Measurements from ENCODE around the gene ZFP69.

The ZFP69 gene

DNA sequence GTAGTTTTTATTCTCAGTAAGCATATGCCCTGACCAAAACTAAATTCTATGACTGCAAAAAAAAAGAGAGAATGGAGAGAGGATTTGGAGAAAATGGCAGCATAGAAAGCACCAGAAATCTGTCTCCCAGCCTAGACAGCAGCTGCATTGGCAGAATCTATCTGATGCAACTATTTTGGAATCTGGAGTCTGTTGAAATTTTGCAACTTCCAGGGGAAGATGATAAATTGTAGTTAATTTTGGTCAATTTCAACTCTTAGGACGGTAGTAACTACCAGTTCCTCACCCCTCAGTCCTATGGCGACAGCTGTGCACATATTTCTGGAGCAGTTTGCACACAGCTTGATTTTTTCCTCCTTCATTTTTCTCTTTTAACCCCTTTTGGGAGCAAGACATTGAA lies 42.4 kb downstream of the ZFP69 start:
- Histone ChIP-seq H3K4me3 (ENCODE audit: low read length) (no peak overlapping the region), H3K27ac (ENCODE audit: low read length) (no peak overlapping the region), H3K27me3 (ENCODE audit: insufficient read depth, low read length) (no peaks in the 10 kb centered on the region), H3K36me3 (ENCODE audit: insufficient read depth, low read depth, low read length) (peaks cover 14% of the 10 kb centered on the region; the same call in 1 of the 2 replicates), H3K9ac (ENCODE audit: low read depth, low read length) (no peak overlapping the region), H3K9me3 (ENCODE audit: insufficient read depth, low read depth, low read length) (peaks cover 69% of the 10 kb centered on the region), H3K4me1 (ENCODE audit: insufficient read depth, low read length) (no peaks in the 10 kb centered on the region)

GRCh38 chr1:40530735-40531380 lies 53.8 kb downstream of the ZFP69 start:
- no peaks in the 10 kb centered on the region for H3K4me1 ChIP-seq (ENCODE audit: insufficient read depth, low read length)
- H3K9ac ChIP-seq (ENCODE audit: low read depth, low read length) = peak overlapping the region; percentile 86; the same call in 1 of the 2 replicates
- peak overlapping the region; percentile 54 for H3K27ac ChIP-seq (ENCODE audit: low read length)
- peak overlapping the region; percentile 81 for H3K4me3 ChIP-seq (ENCODE audit: low read length)
- H3K9me3 ChIP-seq (ENCODE audit: insufficient read depth, low read depth, low read length) = peaks cover 4% of the 10 kb centered on the region
- H3K36me3 ChIP-seq (ENCODE audit: insufficient read depth, low read depth, low read length) = 0 out of 2 replicates have a peak, but pooled peaks cover 4% of the 10 kb centered on the region
- no peaks in the 10 kb centered on the region for H3K27me3 ChIP-seq (ENCODE audit: insufficient read depth, low read length)

DNA sequence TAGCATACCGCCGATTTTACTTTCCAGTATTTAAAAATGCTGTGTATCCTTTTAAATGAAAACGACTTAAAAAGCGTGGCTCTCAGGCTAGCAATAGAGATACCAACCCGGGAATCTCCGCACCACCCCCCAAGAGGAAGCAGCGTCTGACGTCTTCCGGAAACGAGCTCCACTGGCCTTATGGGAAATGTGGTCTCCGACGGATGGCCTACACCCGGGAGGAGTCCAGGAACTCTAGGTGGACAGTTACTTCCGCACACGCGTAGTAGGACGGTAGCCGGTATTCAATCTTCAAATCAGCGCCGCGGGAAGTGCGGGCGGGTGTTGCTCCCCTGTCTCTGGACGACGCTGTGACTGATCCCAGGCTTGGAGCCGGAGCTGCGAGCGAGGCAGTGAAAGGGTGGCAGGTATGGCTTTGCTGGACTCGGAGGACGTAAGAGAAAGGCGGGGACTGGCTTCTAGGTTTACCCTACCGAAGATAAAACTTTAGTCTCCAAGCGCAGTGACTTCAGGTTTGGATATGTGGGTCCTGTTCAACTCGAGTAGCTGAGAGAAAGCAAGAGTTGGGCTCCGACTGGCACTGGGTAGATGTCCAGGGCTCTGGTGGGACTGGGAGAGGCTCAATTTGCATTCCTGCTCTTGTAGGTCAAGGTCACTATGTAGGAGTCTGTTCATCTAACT lies 54.4 kb downstream of the ZFP69 start, which contains the start of gene ZNF684:
Gene ZNF684, plus strand, starts transcription at position 257 of the 681 bp plus-strand sequence. CDS start 1,530 bp downstream, outside the sequence.
- no peaks in the 10 kb centered on the region for H3K4me1 ChIP-seq (ENCODE audit: insufficient read depth, low read length)
- H3K9ac ChIP-seq (ENCODE audit: low read depth, low read length) = peak within 1 kb of the TSS; percentile 86
- peak within 1 kb of the TSS; percentile 54 for H3K27ac ChIP-seq (ENCODE audit: low read length)
- no peaks in the 10 kb centered on the region for H3K27me3 ChIP-seq (ENCODE audit: insufficient read depth, low read length)
- H3K36me3 ChIP-seq (ENCODE audit: insufficient read depth, low read depth, low read length) = 0 out of 2 replicates have a peak, but pooled peaks cover 4% of the 10 kb centered on the region
- H3K4me3 ChIP-seq (ENCODE audit: low read length) = peak within 1 kb of the TSS; percentile 81
- H3K9me3 ChIP-seq (ENCODE audit: insufficient read depth, low read depth, low read length) = no peaks in the 10 kb centered on the region

- peak overlapping the region; percentile 29 for H3K27ac ChIP-seq (ENCODE audit: low read length)
These were observed 54.9 kb downstream of the ZFP69 start for GRCh38 chr1:40532062-40532389.

DNA sequence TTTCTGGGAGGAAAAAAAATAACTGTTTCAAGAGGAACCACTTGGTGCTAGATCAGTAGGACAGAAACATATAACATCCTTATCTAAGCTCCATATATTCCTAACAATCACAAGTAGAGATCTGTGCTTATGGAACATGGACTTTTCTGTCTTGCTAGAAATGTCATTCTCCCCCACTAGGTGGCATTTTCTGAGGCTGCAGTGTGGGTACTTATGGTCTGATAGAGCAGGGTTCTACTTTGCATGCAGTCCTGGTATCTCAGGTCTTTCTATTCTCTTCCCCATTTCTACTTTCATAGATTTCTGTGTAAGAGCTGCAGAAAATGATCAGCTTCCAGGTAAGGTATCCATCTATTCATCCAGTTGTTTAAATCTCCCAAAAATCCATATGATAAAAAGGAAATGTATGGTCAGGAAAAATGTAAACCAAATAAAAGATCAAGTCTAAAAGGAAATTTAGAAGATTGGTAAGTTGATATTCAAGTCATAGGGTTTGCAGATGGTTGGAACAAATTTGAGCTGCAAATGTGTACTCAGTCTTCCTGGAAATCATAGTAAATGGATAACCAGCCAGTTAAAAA lies 55.8 kb downstream of the ZFP69 start:
- no peak overlapping the region for H3K4me3 ChIP-seq (ENCODE audit: low read length)
- H3K27me3 ChIP-seq (ENCODE audit: insufficient read depth, low read length) = no peaks in the 10 kb centered on the region
- peaks cover 2% of the 10 kb centered on the region; the same call in 1 of the 2 replicates for H3K9me3 ChIP-seq (ENCODE audit: insufficient read depth, low read depth, low read length)
- H3K27ac ChIP-seq (ENCODE audit: low read length) = no peak overlapping the region
- H3K9ac ChIP-seq (ENCODE audit: low read depth, low read length) = no peak overlapping the region
- 0 out of 2 replicates have a peak, but pooled peaks cover 4% of the 10 kb centered on the region for H3K36me3 ChIP-seq (ENCODE audit: insufficient read depth, low read depth, low read length)
- H3K4me1 ChIP-seq (ENCODE audit: insufficient read depth, low read length) = no peaks in the 10 kb centered on the region

More at GRCh38 chr1:40532062-40532389, 54.9 kb downstream of the ZFP69 start:
- peak overlapping the region; percentile 81 for H3K4me3 ChIP-seq (ENCODE audit: low read length)
- no peaks in the 10 kb centered on the region for H3K4me1 ChIP-seq (ENCODE audit: insufficient read depth, low read length)
- no peaks in the 10 kb centered on the region for H3K27me3 ChIP-seq (ENCODE audit: insufficient read depth, low read length)
- H3K9ac ChIP-seq (ENCODE audit: low read depth, low read length) = peak overlapping the region; percentile 86; the same call in 1 of the 2 replicates
- 0 out of 2 replicates have a peak, but pooled peaks cover 4% of the 10 kb centered on the region for H3K36me3 ChIP-seq (ENCODE audit: insufficient read depth, low read depth, low read length)
- no peaks in the 10 kb centered on the region for H3K9me3 ChIP-seq (ENCODE audit: insufficient read depth, low read depth, low read length)

GRCh38 chr1:40534589-40534988 lies 57.5 kb downstream of the ZFP69 start:
- H3K4me1 ChIP-seq (ENCODE audit: insufficient read depth, low read length) = no peaks in the 10 kb centered on the region
- 0 out of 2 replicates have a peak, but pooled peaks cover 4% of the 10 kb centered on the region for H3K36me3 ChIP-seq (ENCODE audit: insufficient read depth, low read depth, low read length)
- H3K27ac ChIP-seq (ENCODE audit: low read length) = no peak overlapping the region
- no peak overlapping the region for H3K9ac ChIP-seq (ENCODE audit: low read depth, low read length)
- no peak overlapping the region for H3K4me3 ChIP-seq (ENCODE audit: low read length)
- peaks cover 6% of the 10 kb centered on the region; the same call in 1 of the 2 replicates for H3K9me3 ChIP-seq (ENCODE audit: insufficient read depth, low read depth, low read length)
- H3K27me3 ChIP-seq (ENCODE audit: insufficient read depth, low read length) = no peaks in the 10 kb centered on the region

DNA sequence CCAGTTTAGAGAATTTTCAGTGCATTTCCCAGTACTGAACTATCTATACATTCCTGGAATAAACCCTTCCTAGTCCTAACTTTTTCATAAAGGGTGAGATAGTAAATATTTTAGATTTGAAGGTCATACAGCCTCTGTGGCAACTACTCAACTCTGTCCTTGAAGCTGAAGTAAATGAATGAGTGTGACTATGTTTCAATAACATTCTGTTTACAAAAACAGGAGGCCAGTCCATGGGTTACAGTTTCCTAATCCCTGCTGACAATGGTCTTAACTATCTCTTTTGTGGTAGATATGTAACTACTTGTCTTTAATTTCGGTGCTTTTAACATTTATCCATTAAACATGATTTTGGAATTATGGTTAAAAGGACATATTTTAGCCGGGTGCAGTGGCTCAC lies 58.6 kb downstream of the ZFP69 start:
- no peaks in the 10 kb centered on the region for H3K27me3 ChIP-seq (ENCODE audit: insufficient read depth, low read length)
- no peak overlapping the region for H3K27ac ChIP-seq (ENCODE audit: low read length)
- H3K9ac ChIP-seq (ENCODE audit: low read depth, low read length) = no peak overlapping the region
- peaks cover 9% of the 10 kb centered on the region; the same call in 1 of the 2 replicates for H3K36me3 ChIP-seq (ENCODE audit: insufficient read depth, low read depth, low read length)
- H3K4me3 ChIP-seq (ENCODE audit: low read length) = no peak overlapping the region
- H3K9me3 ChIP-seq (ENCODE audit: insufficient read depth, low read depth, low read length) = peaks cover 6% of the 10 kb centered on the region; the same call in 1 of the 2 replicates
- no peaks in the 10 kb centered on the region for H3K4me1 ChIP-seq (ENCODE audit: insufficient read depth, low read length)

DNA sequence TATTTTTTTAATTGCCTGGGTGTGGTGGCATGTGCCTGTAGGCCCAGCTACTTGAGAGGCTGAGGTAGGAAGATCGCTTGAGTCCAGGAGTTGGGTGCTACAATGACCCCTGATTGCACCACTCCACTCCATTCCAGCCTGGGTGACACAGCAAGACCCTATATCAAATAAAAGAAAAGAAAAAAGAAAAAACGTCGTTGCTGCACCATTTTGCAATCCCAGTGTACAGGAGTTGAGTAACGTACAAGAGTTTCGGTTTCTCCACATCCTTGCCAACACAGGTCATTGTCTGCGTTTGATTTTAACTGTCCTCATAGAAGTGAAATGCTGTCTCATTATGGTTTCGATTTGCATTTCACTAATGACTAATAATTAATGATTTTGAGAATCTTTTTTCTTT lies 62.2 kb downstream of the ZFP69 start:
- Histone ChIP-seq H3K36me3 (ENCODE audit: insufficient read depth, low read depth, low read length) (peaks cover 30% of the 10 kb centered on the region), H3K9me3 (ENCODE audit: insufficient read depth, low read depth, low read length) (peaks cover 6% of the 10 kb centered on the region; the same call in 1 of the 2 replicates), H3K9ac (ENCODE audit: low read depth, low read length) (no peak overlapping the region), H3K4me3 (ENCODE audit: low read length) (no peak overlapping the region), H3K27me3 (ENCODE audit: insufficient read depth, low read length) (no peaks in the 10 kb centered on the region), H3K27ac (ENCODE audit: low read length) (no peak overlapping the region), H3K4me1 (ENCODE audit: insufficient read depth, low read length) (no peaks in the 10 kb centered on the region)

Data from iPS-20b (cell line).